GM18951 (cell line): ENCODE measurements around the gene AKAP13.

Experiments used
- POLR2A ChIP-seq: IDR thresholded peaks from 4 replicates; pipeline ENCODE4 v1.6.1; 2011; ENCODE audit warnings: mild to moderate bottlenecking; ENCODE audit not compliant: insufficient read length, insufficient read depth; ENCODE audit errors: extremely low read depth
- in situ Hi-C: fragments of 300-500 bp; cut with MboI; formaldehyde crosslinking; loops from one replicate; pipeline ENCODE4 v1.12.0; 2022; ENCODE audit warnings: low sequenced_read_pairs, mixed read lengths, inconsistent platforms; ENCODE audit not compliant: unreplicated experiment

AKAP13 gene

GRCh38 chr15:85730001-85730820, 349.8 kb downstream of the AKAP13 start:
- TF ChIP-seq POLR2A, result no peak
- in situ Hi-C loops, result no loop called here

- in situ Hi-C loops, result no loop called here
- no peak for TF ChIP-seq POLR2A
Measured at GRCh38 chr15:85733416-85733815, 353.0 kb downstream of the AKAP13 start.

GRCh38 chr15:85737061-85737460, 356.7 kb downstream of the AKAP13 start:
- in situ Hi-C loops, result no loop called here
- no peak for TF ChIP-seq POLR2A

GRCh38 chr15:85741021-85741421, 360.6 kb downstream of the AKAP13 start:
- in situ Hi-C loops, result loop anchor here (10.0 kb wide), 1 partner anchor 94 kb away; no protein-coding TSS in a partner anchor
- no peak for TF ChIP-seq POLR2A

GRCh38 chr15:85741662-85742061, 361.3 kb downstream of the AKAP13 start:
- in situ Hi-C loops, result loop anchor here (10.0 kb wide), 1 partner anchor 93 kb away; no protein-coding TSS in a partner anchor
- no peak for TF ChIP-seq POLR2A

- in situ Hi-C loops, result loop anchor here (10.0 kb wide), 1 partner anchor 92 kb away; no protein-coding TSS in a partner anchor
- TF ChIP-seq POLR2A, result no peak
Measured at GRCh38 chr15:85742186-85742821, 361.9 kb downstream of the AKAP13 start.

GRCh38 chr15:85743392-85744055, 363.1 kb downstream of the AKAP13 start:
- in situ Hi-C loops, result loop anchor here (10.0 kb wide), 1 partner anchor 91 kb away; no protein-coding TSS in a partner anchor
- no peak for TF ChIP-seq POLR2A

- TF ChIP-seq POLR2A, result no peak
- in situ Hi-C loops, result loop anchor here (10.0 kb wide), 1 partner anchor 90 kb away; no protein-coding TSS in a partner anchor
Measured at GRCh38 chr15:85744579-85744978, 364.2 kb downstream of the AKAP13 start.

GRCh38 chr15:85745023-85745422, 364.6 kb downstream of the AKAP13 start:
- TF ChIP-seq POLR2A, result no peak
- in situ Hi-C loops, result loop anchor here (10.0 kb wide), 1 partner anchor 90 kb away; no protein-coding TSS in a partner anchor

- in situ Hi-C loops, result loop anchor here (10.0 kb wide), 1 partner anchor 89 kb away; no protein-coding TSS in a partner anchor
- TF ChIP-seq POLR2A, result no peak
Measured at GRCh38 chr15:85745525-85746150, 365.2 kb downstream of the AKAP13 start.

GRCh38 chr15:85746641-85747040, 366.2 kb downstream of the AKAP13 start:
- TF ChIP-seq POLR2A, result no peak
- in situ Hi-C loops, result loop anchor here (10.0 kb wide), 1 partner anchor 88 kb away; no protein-coding TSS in a partner anchor

GRCh38 chr15:85748176-85748575, 367.8 kb downstream of the AKAP13 start:
- no peak for TF ChIP-seq POLR2A
- in situ Hi-C loops, result loop anchor here (10.0 kb wide), 1 partner anchor 87 kb away; no protein-coding TSS in a partner anchor

GRCh38 chr15:85748729-85749128, 368.3 kb downstream of the AKAP13 start:
- in situ Hi-C loops, result loop anchor here (10.0 kb wide), 1 partner anchor 86 kb away; no protein-coding TSS in a partner anchor
- TF ChIP-seq POLR2A, result no peak
